HEK293 (cell line): Measurements from ENCODE around the gene ANO2.

Experiments used
- CTCF ChIP-seq: fragments of 450-650 bp; formaldehyde crosslinking; IDR thresholded peaks from 2 replicates; pipeline ENCODE4 v1.5.1; 2016; ENCODE audit warnings: missing biosample characterization, missing genetic modification characterization
- ELK4 ChIP-seq: IDR thresholded peaks from 2 replicates; pipeline ENCODE4 v1.6.1; 2011; ENCODE audit warnings: mild to moderate bottlenecking, low read depth, low read length, borderline replicate concordance
- IKZF3 ChIP-seq: fragments of 450-650 bp; IDR thresholded peaks from 2 replicates; pipeline ENCODE4 v1.5.0; 2018; ENCODE audit warnings: missing biosample characterization, mild to moderate bottlenecking, missing genetic modification characterization, moderate library complexity
- KLF17 ChIP-seq: fragments of 450-650 bp; formaldehyde crosslinking; IDR thresholded peaks from 2 replicates; pipeline ENCODE4 v1.5.1; 2016; ENCODE audit warnings: missing biosample characterization, missing genetic modification characterization
- ZNF2 ChIP-seq: fragments of 450-650 bp; formaldehyde crosslinking; IDR thresholded peaks from 2 replicates; pipeline ENCODE4 v1.5.1; 2016; ENCODE audit warnings: missing biosample characterization, missing genetic modification characterization
- ZNF423 ChIP-seq: fragments of 450-650 bp; formaldehyde crosslinking; IDR thresholded peaks from 2 replicates; pipeline ENCODE4 v1.5.1; 2016; ENCODE audit warnings: missing biosample characterization, missing genetic modification characterization
- ZNF561 ChIP-seq: fragments of 450-650 bp; IDR thresholded peaks from 2 replicates; pipeline ENCODE4 v1.5.1; 2018; ENCODE audit warnings: missing biosample characterization, missing genetic modification characterization, borderline replicate concordance
- ZXDB ChIP-seq: fragments of 450-650 bp; formaldehyde crosslinking; IDR thresholded peaks from 2 replicates; pipeline ENCODE4 v1.5.1; 2016; ENCODE audit warnings: missing biosample characterization, missing genetic modification characterization

- TF ChIP-seq ELK4 (no peak), CTCF (tag by site-specific recombination) (no peak), ZNF2 (no peak), ZNF561 (no peak), ZNF423 (tag by site-specific recombination) (no peak), KLF17 (tag by site-specific recombination) (no peak), IKZF3 (tag by site-specific recombination) (no peak), ZXDB (tag by site-specific recombination) (no peak)
Measured at GRCh38 chr12:5692850-5693249, 252.2 kb downstream of the ANO2 start.
